Measurements from ENCODE around the gene ZBTB20. TPM values are rescaled to one million over a fixed set of nuclear protein-coding genes. Genes with fewer than 3 reads are reported as not detected.

ZBTB20 gene
- polyA plus RNA-seq, 1 donor, result 2.6 TPM

- no peak for DNase-seq (ENCODE audit: low read depth)
Observed at GRCh38 chr3:114634635-114635034, 512.5 kb downstream of the ZBTB20 start.

- DNase-seq (ENCODE audit: low read depth), result no peak
Observed at GRCh38 chr3:114632757-114633424, 514.2 kb downstream of the ZBTB20 start.

GRCh38 chr3:114627770-114628169, 519.3 kb downstream of the ZBTB20 start:
- peak; percentile 61 for DNase-seq (ENCODE audit: low read depth)

DNA sequence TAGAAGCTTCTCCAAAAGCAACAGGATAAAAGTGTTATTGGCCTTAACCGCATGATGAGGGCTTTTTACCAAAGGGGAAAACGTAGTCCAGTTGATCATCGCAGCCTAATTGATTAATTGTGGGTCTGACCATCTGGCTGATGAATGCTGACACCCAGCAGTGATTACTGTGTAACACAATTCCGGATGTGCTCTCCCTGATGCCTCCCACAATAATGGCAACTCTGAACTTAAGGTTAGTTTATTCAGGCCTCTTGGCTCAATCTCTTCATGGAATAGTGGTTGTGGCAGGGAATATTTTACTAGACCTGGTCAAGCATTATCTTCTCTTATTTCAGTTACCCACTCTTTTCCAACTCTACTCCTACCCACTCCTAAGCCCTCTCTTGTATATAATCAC, 520.3 kb downstream of the ZBTB20 start:
- DNase-seq (ENCODE audit: low read depth), result no peak

DNA sequence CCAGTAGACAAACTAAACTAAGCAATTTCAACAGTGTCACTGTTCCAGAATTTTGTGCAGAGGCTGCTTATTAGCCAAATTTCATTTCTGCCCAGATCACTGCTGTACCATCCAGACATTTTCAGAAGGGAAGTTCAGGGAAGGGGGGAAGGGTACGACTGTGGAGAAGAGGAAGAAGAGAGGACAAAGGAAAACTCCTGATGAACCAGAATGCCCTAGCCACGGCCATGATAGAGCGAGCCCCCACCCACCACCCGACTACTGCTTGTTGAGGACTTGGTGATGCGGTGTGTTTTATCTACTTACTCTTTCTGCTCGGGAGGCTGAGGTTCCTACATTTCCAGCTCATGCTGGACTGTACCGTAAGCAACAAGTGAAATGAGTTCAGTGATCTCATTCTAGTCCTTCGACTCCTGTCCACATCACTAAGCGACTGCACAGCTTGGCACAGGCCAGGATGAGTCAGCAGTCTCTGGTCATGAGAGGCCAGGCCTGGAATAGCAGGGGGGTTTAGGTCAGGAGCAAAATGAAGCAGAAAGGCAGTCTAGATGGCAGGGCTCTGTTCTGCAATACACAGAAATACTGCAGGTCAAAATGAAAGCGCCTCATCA, 522.4 kb downstream of the ZBTB20 start:
- DNase-seq (ENCODE audit: low read depth), result peak; percentile 86

DNA sequence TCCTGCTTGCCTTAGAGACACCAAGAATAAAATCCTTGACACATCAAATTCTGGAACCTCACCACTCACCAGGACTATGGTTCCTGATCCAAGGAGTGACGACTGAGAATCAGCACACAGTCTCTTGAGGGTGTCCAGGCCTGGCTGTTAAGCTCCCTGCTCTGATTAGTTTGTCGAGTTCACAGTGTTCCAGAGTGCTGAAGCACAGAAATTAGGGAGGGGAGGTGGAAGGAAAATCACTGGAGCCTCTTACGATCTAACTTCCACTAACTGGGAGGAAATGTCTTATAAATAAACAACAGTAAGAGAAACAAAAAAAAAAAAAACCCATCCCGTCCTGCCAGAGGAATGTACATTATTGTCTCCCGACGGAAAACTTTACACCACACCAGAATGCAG, 523.0 kb downstream of the ZBTB20 start:
- DNase-seq (ENCODE audit: low read depth), result no peak

DNA sequence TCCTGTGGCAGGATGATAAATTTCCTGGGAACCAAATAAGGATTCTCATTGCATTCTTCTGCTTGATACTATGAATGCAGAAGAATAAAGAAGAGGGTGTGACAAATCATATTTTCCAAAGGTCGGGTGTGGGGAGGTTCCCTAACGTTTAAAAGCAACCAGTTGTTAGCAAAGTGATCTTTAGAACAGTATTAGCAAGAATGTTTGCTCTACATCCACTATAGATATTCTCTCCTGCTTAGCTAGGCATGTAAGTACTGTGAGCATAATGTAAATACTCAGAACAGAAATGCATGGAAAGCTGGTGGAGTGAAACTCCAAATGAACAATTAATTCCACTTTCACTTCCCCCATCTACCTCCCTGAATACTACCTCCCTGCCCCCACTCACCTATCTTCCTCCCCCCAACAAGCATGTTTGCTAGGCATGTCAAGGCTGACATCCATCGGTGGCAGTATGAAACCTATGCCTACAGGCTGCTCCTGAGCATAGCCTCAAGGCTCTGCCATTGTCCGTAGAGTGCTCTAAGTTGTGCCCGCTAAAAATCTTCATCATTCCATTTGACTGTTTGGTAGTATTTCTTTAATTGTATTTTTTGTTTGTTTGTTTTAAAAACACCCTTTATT, 523.6 kb downstream of the ZBTB20 start:
- DNase-seq (ENCODE audit: low read depth), result no peak

- DNase-seq (ENCODE audit: low read depth), result no peak
Observed at GRCh38 chr3:114622001-114622400, 525.1 kb downstream of the ZBTB20 start.

DNA sequence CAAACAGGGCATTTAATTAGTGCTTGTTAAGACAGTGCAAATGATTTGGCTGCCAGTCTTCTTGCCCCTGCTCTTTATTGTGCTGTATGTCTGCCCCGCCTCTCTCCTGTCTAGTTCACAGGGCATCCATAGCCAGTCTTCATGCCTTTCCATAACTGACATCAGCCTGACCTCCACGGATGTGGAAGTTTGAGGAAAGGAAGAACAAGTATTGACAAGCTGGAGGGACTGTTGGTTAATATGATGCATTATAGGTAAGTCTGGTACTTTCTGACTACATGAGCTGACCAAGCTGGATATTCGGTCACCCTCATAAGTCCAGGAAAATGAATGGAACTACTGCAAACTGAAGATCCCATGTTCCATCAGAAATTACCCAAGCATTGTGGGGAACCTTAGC, 527.3 kb downstream of the ZBTB20 start:
- DNase-seq (ENCODE audit: low read depth), result no peak

DNA sequence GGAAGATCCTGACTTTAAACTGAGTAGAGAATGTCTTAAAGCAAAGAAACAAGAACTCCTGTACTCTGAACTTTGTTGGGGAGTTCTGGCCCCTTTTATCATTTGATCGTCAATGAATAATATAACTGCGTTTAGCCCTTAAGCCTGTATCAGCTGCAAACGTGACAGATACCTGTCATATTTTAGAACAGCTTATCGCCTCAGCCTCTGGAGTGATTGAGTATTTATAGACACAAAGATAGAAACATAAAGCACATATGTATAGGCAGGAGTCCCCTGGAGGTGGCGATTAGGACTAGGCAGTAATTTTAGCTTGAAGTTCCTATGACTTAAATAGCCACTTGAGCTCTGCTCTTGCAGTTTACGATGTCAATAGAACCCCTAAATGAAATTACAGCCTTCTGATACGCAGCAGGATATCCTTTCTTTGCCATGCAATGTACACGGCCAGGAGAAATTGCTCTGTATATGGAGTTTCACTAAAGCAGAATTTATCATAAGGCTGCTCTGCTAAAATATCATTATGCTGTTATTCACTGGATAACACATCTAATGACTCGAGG, 531.5 kb downstream of the ZBTB20 start:
- DNase-seq (ENCODE audit: low read depth), result no peak

GRCh38 chr3:114609973-114610630, 537.0 kb downstream of the ZBTB20 start:
- no peak for DNase-seq (ENCODE audit: low read depth)

DNA sequence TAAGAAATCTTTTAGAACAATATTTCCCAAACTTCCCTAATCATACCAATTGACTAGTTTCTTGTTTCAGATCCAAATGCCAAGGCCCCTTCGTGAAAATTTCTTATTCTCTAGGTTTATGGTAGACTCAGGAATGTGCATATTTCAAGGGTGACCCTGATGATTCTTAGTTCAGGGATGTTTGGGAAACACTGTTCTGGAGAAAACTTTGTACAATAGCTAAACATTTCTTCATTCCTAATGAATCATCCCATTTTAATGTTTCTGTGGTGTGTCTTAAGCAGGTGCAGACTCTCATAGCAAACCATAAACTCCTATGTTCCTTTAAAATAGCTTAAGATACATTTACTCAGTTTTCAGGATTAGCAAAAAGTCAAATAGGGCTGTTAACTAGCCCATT, 538.8 kb downstream of the ZBTB20 start:
- DNase-seq (ENCODE audit: low read depth), result no peak

GRCh38 chr3:114606336-114606735, 540.8 kb downstream of the ZBTB20 start:
- DNase-seq (ENCODE audit: low read depth), result no peak

DNA sequence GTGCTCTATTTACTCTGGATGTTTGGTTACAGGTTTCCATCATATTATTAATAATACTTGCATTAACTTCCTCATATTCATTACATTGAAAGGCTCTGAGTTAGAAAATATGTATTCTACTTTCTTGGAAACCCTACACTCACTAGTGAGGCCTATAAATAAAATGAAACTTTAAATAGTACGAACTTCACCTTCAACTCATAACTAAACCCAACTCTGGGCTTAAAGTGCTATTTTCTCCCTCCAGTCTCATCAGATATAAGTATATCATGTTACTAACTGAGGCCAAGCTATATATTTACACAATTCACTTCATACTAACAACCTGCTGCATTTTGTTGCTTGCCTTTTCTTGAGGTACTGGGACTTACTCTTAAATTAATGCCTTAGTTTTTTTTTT, 546.5 kb downstream of the ZBTB20 start:
- no peak for DNase-seq (ENCODE audit: low read depth)

GRCh38 chr3:114597871-114598270, 549.2 kb downstream of the ZBTB20 start:
- DNase-seq (ENCODE audit: low read depth), result no peak

DNA sequence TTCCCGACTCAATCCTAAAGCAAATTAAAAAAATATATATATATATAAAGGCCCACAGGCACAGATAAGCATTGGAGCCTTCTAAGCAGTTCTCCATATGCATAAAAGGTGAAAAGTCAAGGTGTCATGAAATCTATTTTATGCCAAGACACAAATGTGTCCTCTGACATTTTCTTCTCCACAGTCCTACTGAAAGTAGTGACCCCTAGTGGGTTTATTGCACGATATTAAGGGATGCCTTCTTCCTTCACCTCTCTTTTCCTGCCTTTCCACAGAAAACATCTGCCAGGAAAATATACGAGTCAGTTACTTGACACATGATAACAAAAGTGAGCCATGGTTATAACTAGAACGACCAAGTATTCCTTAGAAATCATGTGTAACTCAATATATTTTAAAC, 550.1 kb downstream of the ZBTB20 start:
- no peak for DNase-seq (ENCODE audit: low read depth)

GRCh38 chr3:114596147-114596546, 550.9 kb downstream of the ZBTB20 start:
- no peak for DNase-seq (ENCODE audit: low read depth)

- DNase-seq (ENCODE audit: low read depth), result no peak
Observed at GRCh38 chr3:114595522-114596028, 551.5 kb downstream of the ZBTB20 start.

DNA sequence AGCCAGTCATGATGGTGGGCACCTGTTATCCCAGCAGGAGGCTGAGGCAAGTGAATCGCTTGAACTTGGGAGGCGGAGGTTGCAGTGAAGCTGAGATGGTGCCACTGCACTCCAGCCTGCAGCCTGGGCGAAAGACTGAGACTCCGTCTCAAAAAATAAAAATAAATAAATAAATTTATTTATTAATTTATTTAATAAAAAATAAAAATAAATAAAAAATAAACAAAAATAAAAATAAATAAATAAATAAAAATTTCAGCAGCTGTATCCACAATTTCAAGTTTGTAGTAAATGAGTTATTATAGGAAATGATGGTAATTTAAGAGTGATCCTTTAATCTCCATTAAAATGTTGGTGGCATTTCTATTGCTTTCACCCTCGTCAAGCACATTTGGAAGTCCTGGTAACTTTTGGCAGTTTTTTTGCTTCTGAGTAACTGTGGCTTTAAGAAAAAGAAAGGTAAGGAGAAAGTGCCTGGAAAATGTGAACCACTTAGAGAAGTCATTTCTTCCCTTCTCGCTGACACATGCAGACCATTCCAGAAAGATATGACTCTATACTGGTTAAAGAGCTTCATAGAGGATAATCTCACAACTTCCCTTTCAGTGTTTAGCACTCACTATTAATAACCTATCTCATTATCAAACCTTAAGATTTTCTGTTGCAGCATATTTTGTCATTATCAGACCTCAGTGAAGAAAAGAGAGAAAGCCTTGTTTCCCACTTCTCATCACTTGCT, 556.6 kb downstream of the ZBTB20 start:
- no peak for DNase-seq (ENCODE audit: low read depth)

DNA sequence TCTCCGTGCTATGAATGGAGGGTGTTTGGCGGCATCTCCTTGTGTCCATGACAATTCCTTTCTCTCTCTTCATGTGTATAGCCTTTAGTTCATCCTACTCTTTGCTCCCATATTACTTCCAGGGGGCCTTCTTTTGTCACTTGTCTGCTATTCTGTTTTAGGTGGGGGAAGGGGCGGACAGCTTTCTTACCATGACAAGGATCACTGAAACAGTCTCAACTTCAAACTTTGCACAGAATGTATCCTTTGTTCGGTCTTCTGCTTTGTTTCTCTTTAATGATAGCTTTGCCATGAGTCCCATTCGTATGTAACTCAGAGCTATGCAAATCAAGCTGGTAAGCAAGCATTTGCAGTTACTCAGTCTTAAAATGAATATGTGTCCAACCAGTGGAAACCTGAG, 559.1 kb downstream of the ZBTB20 start:
- no peak for DNase-seq (ENCODE audit: low read depth)

DNA sequence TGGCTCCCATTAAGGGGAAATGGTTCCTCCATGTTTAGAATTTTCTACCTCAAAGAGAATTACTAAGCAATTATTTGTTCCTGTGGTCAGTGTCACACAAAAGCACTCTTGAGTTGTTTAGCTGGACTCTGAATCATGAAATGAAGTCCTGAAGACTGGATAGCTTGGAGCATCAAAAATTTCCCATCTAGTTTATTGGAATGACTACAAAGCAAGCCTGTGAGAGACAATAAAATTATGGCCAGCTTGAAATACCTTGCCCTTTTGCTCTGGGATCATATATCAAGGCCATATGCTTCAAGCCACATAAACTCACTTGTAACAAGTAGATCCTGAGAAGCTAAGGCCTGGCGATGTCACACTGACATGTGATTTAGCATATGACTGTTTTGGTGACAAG, 561.0 kb downstream of the ZBTB20 start:
- no peak for DNase-seq (ENCODE audit: low read depth)

- DNase-seq (ENCODE audit: low read depth), result no peak
Observed at GRCh38 chr3:114585687-114586086, 561.4 kb downstream of the ZBTB20 start.

All from forelimb muscle (tissue), 1 donor.